ENCODE data around the gene CPZ.

CPZ gene

DNA sequence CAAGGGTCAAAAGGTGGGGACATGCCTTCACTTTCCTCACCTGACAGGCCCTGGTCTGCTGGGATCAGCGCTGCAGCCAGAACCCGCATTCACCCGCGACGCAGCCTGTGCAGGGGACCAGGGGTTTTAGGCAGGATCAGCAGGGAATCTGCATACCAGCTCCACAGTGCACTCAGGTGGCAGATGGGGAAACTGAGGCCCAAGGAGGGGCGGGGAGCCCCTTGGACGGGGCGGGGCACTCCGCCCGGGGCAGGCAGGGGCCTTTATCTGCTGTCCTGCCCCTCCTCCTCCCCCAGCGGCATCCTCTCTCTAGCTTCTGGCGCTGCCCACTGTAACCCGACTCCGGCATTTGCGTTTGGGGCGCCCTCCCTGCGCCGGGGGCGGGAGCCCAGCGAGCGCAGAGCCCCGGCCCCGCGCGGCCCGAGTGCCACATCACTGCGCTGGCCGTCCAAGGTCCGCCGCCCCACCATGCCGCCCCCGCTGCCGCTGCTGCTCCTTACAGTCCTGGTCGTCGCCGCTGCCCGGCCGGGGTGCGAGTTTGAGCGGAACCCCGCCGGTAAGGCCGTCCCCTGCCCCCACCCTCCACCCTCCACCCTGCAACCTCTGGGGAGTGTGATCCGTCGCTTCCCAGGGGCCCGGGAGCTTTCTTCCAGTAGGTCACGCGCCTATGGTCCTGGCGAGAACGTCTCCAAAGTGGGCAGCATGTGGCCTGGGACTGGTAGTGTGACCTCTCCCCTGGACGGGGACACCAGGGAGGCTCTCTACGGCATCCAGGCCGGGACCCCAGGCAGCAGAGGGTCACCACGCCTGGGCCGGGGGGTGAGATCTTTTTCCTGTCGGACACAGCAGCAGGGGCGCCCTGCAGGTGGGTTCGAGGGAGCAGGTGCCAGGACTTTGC, at the start of gene CPZ:
TSS of gene CPZ (plus strand) at position 400 of the 898 bp plus-strand sequence. CDS start at position 469, 69 bp downstream.
- no peak for DNase-seq (ENCODE audit: low read depth)

DNA sequence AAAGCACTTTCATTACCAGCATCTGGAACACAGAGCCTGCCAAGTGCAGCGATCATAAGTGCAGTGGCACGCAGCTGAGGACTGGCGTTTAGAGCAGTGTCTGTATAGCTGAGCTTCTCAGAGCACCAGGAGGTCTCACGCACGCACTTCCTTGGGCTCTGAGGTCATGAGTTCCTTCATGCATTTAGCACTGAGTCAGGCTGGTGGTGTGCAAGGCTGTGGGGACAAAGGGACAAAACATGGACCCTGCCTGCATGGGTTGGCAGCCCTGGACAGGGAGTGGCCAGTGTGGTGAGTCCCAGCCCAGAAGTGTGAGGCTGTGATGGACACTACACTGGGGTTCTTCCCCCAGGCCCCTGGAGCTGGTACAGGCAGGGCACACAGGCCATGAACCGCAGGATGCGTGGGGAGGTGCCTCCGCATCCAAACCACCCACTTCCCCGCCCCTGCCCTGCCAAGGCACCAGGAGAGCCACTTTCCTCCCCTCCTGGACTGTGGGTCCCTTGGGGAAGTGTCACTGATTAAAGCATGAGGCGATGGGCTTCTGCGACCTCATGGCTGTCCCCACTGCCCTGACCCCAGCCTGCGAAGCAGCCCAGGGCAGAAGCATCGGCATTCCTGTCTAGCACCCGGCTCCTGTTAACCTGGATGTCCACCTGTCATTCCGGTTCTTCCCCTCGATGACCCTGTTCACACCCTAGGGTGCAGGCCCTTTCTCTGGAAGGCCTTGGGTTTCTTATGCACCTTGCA, 49.6 kb upstream of the CPZ start:
- no peak for DNase-seq (ENCODE audit: low read depth)

DNA sequence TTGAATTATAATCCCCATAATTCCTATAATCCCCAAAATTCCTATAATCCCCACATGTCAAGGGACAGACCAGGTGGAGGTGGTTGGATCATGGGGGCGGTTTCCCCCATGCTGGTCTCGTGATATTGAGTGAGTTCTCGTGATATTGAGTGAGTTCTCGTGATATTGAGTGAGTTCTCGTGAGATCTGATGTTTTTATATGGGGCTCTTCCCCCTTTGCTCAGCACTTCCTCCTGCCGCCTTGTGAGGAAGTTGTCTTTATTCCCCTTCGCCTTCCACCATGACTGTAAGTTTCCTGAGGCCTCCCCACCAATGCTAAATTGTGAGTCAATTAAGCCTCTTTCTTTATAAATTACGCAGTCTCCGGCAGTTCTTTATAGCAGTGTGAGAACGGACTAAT, 48.9 kb upstream of the CPZ start:
- no peak for DNase-seq (ENCODE audit: low read depth)

DNA sequence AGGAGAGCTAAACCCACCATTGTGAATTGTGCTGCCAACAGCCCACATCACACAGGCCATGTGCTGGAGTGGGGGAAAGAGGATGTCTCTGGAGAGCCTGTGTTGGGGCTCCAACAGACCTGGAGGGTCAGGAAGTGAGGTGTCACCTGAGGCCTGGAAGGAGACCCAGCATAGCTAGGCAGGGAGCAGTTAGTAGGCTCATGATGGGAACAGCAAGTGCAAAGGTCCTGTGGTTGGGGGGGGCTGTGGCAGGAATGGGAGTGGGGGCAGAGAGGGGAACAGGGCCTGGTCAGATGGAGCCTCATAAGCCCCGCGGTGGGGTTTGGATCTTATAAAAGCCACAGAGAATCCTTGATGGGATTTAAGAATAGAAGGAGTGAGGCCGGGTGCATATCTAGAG, 48.3 kb upstream of the CPZ start:
- DNase-seq (ENCODE audit: low read depth), result no peak

DNA sequence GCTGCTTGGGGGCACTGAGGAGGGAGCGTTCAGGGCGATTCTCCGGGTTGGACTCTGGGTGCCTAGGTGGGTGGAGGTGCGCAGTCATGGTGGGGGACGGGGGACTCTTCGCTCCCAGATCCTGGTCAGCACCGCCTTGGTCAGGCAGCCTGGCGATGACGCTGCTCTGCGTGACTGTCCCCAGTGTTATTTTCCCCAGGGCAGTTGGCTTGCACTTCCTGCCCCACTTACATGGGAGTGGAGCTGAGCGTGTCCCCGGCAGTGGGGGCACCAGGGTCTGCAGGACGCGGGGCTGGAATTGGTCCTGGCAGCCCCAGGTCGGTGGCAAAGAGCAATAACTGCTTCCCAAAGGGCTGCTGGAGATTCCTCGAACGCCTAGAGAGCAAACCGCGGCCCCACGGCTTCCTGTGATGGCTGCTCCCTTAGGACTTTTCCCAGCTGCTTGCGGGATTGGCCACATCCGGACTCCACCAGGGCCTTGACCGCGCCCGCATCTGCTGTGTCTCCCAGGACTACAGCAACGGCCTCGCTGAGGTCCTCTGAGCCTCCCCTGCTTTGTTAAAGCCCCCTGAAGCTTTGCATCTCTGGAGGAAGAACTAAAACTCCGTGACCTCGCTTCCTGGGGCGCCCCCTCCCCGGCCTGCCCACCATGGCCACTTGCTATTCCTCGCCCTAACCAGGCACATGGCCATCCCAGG, 47.7 kb upstream of the CPZ start:
- no peak for DNase-seq (ENCODE audit: low read depth)

DNA sequence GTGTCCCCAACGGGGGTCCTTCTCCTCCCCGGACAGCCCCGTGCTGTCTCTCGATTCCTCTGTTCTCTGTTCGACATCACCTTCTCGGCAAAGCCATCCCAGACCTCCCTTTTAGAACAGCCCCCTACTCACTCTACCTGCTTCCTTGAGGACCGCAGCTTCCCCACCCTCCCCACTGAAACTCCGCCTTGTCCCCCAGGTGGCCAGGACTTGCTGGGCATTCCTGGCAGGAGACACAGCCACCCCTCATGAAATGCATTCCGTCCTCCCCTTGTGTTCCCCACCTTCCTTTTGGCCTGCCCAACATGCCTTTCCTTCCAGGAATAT, 47.2 kb upstream of the CPZ start:
- no peak for DNase-seq (ENCODE audit: low read depth)

DNA sequence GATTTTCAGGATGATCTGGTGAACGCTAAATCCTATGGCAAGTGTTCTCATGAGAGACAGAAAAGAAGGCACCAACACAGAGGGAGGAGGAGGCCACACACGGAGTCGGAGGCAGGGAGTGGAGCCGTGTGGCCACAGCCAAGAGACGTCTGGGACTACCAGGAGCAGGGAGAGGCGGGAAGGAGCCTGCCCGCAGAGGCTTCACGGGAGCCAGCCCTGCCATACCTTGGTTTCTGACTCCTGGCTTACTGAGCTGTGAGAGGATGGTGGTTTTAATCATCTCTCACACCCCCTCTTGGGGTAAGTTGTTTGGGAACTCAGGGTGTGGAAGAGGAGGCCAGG, 45.8 kb upstream of the CPZ start:
- no peak for DNase-seq (ENCODE audit: low read depth)

DNA sequence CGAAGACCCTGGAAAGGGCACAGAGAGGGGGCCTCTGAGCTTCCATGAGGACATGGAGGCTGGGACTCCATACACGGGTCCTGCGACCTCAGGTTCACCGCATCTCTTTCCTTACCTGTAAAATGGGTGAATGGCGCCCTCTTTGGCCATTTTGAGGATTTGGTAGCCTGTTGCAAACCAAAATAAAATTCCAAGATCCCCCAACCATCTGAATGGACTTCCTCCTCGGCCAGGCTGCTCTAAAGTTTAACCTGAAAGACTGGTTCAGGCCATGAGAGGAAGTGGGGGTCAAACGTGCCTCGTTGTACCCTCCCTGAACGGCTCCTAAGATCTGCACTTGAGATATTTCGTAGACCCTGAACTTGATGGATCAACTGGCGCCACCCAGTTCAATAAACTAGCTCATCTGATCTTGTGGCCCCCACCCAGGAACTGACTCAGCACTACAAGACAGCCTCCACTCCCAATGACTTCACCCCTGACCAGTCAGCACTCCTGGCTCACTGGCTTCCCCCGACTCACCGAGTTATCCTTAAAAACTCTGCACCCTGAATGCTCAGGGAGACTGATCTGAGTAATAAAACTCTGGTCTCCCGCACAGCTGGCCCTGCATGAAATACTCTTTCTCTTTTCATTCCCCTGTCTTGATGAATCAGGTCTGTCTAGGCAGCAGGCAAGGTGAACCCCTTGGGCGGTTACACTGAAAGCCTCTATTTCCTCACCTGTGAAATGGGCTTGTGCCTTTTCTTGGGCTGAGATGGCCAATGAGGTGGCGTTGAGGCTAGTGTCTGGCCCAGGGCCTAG, 45.3 kb upstream of the CPZ start:
- DNase-seq (ENCODE audit: low read depth), result no peak

DNA sequence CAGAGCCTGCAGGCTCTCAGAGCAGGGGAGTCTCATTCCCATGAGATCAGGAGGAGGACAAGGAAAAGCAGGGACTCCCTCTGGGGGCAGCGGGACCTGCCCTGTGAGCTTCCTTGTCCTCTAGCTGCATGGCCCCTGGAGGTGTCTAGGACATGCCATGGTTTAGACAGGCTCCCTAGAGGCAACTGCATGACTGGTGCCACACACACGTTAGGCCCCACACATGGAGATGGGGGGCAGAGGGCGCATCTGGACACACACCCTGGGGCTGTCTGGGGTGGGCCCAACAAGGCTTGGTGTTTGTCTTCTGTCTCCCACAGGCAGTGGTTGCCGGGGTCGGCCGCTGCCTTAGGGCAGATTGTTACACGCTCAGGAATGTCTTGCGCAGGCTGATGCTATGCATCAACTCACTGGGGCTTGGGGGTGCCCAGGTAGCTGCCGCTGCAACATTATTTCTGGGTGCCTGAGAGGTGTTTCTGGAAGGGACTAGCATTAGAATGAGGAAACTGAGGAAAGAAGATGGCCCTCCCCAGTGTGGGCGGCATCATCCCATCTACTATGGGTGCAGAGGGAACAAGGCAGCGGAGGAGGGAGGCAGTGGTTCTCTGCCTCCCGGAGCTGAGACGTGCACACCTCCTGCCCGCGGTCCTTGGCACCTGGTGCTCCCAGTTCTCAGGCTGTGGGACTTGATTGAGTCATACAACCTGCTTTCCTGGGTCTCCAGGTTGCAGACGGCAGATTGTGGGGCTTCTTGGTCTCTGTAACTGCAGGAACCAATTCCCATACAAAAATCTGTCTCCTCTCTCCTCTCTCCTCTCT, 44.4 kb upstream of the CPZ start:
- no peak for DNase-seq (ENCODE audit: low read depth)

DNA sequence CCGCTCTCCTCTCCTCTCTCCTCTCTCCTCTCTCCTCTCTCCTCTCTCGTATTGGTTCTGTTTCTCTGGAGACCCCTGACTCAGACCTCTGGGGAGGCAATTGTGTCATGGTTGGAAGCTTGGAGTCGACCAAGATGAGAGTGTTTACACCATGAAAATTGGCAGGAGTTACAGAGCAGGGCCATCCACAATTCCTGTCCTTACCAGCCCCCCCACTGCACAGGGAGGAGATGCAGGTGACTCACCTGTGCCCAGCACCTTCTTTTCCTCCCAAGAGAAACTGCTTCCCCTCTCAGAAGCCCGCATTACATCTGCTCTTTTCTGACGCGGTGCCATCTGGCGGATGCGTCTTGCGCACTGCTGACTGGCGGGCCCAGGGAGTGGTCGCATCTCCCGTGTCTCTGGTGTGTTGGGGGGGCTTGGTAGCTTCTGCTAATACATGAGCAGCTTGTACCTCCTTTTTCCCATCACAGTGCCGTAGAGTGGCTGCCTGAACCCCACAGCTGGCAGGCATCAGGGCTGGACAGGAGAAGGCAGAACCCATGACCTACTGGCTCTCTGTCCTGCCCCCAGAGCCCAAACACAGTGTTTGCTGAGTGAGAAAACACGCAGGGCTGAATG, 43.7 kb upstream of the CPZ start:
- no peak for DNase-seq (ENCODE audit: low read depth)

DNA sequence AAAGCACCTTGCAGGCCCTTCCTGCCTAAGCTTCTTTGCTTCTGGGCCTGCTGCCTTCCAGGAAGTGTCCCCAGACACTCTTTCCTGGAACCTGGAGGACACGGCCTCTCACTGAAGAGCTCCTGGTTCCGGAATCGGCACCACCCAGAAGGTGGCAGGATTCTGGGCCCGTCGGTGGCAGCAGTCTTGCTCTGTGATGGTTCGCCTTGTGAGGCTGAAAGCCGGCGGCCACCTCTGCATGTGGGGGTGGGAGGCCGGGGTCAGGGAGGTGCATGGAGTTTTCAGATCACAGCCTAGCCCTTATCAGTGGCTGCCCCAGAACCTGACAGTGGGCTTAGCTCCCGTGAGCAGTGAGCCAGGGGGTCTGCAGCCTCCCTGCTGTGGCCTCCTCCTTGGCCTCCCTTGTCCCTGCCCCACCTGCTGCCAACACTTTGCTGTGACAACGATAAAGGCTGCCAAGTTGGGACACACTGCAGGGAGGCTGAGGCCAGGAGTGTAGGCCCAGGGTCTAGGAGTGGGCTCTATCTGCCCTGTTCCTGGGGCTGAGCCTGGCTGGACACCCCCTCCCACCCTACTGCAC, 43.1 kb upstream of the CPZ start:
- no peak for DNase-seq (ENCODE audit: low read depth)

DNA sequence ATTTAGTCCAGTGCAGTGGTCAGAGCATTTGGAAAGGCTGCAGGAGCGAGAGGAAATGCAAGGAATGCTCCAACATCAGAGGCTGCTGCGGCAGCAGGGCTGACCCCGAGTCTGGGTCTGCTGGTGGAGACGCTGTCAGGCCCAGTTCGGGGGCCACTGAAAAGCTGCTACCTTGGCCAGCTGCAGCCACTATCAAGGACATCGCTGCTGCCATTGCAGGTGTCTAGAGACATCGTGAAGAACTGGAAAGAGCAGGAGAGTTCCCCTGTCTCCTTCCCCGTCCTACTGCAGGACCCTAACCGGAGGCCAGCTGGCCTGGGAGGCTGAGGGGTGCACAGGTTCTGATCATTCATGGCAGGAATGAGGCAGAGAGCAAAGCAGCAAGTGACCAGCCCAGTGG, 41.9 kb upstream of the CPZ start:
- DNase-seq (ENCODE audit: low read depth), result no peak

DNA sequence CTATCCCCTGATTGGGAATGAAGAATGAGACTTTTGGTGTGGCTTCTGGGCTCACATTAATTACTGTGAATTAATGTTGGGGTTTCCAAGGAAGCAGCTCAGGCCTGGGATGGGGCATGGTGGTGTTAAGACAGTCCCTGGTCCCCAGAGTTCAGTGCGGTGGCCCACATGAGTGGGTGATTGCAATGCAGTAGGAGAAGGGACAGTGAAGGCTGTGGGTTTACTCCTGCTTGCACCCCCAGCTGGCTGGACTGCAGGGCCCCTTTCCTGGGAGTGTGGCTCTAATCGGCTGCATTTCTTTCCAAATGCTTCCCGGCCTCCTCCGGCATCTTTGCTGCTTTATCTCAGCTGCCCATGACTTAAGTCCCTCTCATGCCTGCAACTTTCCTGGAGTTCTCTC, 40.5 kb upstream of the CPZ start:
- no peak for DNase-seq (ENCODE audit: low read depth)

DNA sequence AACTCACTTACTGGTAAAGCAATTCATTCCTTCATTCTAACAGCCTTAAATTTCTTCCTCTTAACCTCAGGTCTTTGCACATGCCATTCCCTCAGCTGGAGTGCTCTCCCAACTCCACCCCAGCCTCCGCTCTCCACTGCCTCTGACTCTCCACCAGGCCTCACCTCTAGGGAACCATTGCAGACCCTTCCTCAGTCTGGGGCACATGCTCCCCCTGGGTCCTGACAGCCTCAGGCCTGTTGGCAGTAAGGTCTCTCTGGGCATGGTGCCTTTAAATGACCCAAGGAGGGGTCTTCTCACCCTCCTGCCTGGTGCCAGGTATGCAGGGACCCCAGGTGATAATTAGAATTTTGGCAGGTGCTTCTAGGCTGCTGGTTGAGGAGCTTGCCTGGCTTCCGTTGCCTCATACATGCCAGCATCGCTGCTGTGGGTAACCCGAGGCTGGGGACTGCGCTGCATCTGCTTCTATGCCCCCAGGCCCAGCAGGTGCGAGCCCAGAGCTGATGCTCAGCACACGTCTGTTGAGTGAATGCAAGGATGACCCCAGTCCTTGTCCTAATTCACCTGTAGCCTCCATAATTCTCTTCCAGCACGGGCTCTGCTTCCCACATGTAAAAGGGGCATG, 39.9 kb upstream of the CPZ start:
- no peak for DNase-seq (ENCODE audit: low read depth)

DNA sequence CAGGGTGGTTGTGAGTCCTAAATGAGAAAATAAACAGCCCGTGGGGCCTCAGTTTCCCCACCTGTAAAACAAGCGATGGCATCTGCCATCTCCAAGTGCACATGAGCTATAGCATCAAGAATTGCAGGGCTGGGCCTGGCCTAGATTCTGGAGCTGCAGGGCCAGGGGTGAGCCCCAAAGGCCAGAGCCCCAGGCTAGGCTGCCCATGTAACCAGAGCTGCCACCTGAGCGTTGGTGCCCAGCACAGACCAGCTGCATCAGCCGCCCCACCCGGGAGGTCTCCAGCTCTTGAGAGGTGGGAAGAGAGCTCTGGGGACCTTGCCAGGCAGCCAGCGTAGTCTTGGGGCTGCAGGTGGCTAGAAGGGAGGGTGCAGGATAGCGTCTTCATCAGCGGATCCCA, 39.3 kb upstream of the CPZ start:
- no peak for DNase-seq (ENCODE audit: low read depth)

DNA sequence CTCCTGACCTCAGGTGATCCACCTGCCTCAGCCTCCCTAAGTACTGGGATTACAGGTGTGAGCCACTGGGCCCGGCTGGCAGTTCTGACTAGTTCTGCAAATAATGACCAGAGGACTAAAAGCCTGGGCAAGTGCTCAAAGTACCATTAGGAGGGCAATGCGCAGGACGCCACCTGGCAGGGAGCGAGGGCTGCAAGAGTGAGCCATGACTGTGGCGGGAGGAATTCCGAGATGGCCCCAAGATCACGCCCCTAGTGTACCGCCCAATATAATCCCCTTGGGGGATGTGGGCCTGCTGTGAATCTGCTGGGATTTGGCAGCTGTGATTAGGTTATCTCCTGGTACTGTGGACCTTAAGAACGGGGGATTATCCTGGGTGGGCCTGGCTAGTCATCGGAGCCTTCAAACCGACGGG, 38.6 kb upstream of the CPZ start:
- no peak for DNase-seq (ENCODE audit: low read depth)

DNA sequence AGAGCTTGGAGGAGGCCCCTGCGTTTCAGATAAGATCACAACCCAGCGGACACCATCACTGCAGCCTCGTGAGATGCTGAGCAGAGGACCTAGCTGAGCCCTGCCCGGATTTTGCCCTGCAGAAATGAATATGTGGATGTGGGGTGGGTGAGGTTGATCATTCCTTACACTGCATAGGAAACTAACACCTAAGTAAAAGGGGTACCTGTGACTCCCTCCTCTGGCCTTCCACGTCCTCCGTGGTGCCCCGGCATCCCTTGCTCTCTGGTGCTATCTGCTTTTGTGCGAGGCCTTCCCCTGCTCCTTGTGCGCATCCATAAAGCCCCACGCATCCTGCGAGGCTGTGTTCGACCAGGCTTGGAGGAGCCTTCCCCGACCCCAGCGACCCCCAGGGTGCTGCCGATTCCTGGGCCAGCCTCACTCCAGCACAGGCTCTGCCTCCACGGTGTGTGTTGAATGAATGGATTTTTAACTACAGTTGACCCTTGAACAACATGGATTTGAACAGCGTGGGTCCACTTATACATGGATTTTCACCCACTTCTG, 37.9 kb upstream of the CPZ start:
- DNase-seq (ENCODE audit: low read depth), result no peak

DNA sequence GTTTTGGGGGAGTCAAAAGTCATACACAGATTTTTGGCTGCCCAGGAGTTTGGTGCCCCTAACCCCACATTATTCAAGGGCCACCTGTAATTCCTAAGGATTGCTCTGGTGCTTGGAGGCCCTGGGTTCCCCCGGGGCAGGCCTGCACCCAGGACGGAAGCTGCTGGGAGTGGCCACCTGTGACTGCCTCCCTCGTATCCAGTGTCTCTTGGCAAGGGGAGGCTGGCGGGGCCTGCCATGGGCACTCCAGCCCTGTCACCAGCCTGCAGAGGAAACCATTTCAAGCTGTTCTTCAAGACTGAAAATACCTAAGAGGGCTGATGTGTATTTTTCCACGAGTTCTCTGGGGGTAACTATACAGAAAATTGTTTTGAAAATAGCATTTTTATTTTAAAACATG, 36.8 kb upstream of the CPZ start:
- DNase-seq (ENCODE audit: low read depth), result no peak

DNA sequence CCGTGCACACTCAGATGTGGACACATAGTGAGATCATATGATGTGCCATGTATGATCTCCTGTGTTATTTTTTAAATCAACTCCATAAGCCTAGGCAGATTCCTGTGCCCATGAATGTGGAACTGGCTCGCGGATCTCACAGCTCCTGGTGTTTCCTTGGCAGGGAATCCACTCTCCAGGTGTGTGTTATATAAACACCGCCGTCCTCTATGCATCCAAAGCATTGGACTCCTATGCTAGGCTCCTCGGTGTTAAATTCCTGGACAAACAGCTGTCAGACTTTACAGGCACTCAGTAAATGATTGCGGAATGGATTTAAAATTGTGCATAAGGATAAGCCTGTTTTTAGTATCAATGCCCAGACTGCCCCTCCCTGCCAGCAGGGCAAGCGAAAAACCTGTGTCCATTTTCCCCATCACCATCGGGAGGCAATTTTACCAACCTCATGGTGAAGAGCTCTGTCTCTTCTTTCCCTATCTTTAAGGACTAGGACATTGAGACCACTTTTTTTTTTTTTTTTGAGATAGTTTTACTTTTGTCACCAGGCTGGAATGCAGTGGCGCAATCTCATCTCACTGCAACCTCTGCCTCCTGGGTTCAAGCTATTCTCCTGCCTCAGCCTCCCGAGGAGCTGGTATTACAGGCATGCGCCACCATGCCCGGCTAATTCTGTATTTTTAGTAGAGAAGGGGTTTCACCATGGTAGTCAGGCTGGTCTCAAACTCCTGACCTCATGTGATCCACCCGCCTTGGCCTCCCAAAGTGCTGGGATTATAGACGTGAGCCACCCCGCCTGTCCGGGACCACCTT, 36.0 kb upstream of the CPZ start:
- DNase-seq (ENCODE audit: low read depth), result no peak
